NCI-H2227 treated with DMSO at 0.1 percent for 48 hours (cell line): ENCODE data around the gene SLFN11.
"Not testable (repeated sequence)": the region's sequence is repeated elsewhere in the genome, so short reads cannot be mapped to it uniquely, and the experiment has no call there.

Source experiments
- DNase-seq: peaks from one replicate; lab custom pipeline; 2025; lab: John Stamatoyannopoulos, UW

Gene SLFN11

GRCh38 chr17:35373534-35373983 lies at the start of gene SLFN11:
Gene SLFN11 (minus strand): TSS chr17:35373621. CDS start chr17:35363807, 9,814 bp downstream.
- DNase-seq: peak; percentile 87

GRCh38 chr17:35421069-35421468 lies 47.6 kb upstream of the SLFN11 start:
- DNase-seq: not testable (repeated sequence)

- no peak for DNase-seq
These were observed 43.2 kb upstream of the SLFN11 start for GRCh38 chr17:35416659-35417058.

- not testable (repeated sequence) for DNase-seq
These were observed 41.3 kb upstream of the SLFN11 start for GRCh38 chr17:35414707-35415106.

- no peak for DNase-seq
These were observed 40.8 kb upstream of the SLFN11 start for GRCh38 chr17:35414247-35414646.

GRCh38 chr17:35407531-35407930 lies 34.1 kb upstream of the SLFN11 start:
- DNase-seq: no peak

GRCh38 chr17:35406568-35406967 lies 33.1 kb upstream of the SLFN11 start:
- DNase-seq: no peak

GRCh38 chr17:35404360-35404759 lies 30.9 kb upstream of the SLFN11 start:
- no peak for DNase-seq

- peak; percentile 5 for DNase-seq
These were observed 20.4 kb upstream of the SLFN11 start for GRCh38 chr17:35393783-35394182.

- no peak for DNase-seq
These were observed 17.2 kb upstream of the SLFN11 start for GRCh38 chr17:35390663-35391062.

GRCh38 chr17:35390156-35390555 lies 16.7 kb upstream of the SLFN11 start:
- DNase-seq: no peak

- no peak for DNase-seq
These were observed 14.1 kb upstream of the SLFN11 start for GRCh38 chr17:35387496-35387895.

- DNase-seq: no peak
These were observed 4.3 kb upstream of the SLFN11 start for GRCh38 chr17:35377706-35378105.

GRCh38 chr17:35377068-35377467 lies 3.6 kb upstream of the SLFN11 start:
- no peak for DNase-seq

GRCh38 chr17:35376245-35376644 lies 2.8 kb upstream of the SLFN11 start:
- DNase-seq: no peak

- no peak for DNase-seq
These were observed 1.4 kb upstream of the SLFN11 start for GRCh38 chr17:35374766-35375344.

GRCh38 chr17:35373984-35374765 lies 754 bp upstream of the SLFN11 start:
- peak; percentile 74 for DNase-seq

GRCh38 chr17:35372846-35373533 lies 431 bp downstream of the SLFN11 start:
- DNase-seq: peak; percentile 35

- DNase-seq: no peak
These were observed 1.5 kb downstream of the SLFN11 start for GRCh38 chr17:35371934-35372333.

- DNase-seq: no peak
These were observed 5.2 kb downstream of the SLFN11 start for GRCh38 chr17:35368081-35368830.

- no peak for DNase-seq
These were observed 12.4 kb downstream of the SLFN11 start for GRCh38 chr17:35361027-35361426.

- DNase-seq: no peak
These were observed 14.0 kb downstream of the SLFN11 start for GRCh38 chr17:35359398-35359797.
